HUES64 (cell line): Measurements from ENCODE around the gene OR8K5.
"Not testable (repeated sequence)": the region's sequence is repeated elsewhere in the genome, so short reads cannot be mapped to it uniquely, and the experiment has no call there.

Experiments
- H3K27ac ChIP-seq: 2 replicates; pipeline ENCODE4 v1.7.0; 2013; ENCODE audit warnings: low read depth, low read length, inconsistent platforms
- H3K27me3 ChIP-seq: 2 replicates; pipeline ENCODE4 v1.6.1; 2013; ENCODE audit warnings: mild to moderate bottlenecking, low read length; ENCODE audit not compliant: insufficient read depth
- H3K36me3 ChIP-seq: 2 replicates; pipeline ENCODE4 v1.6.1; 2013; ENCODE audit warnings: mild to moderate bottlenecking, low read length; ENCODE audit not compliant: insufficient read depth
- H3K4me1 ChIP-seq: 2 replicates; pipeline ENCODE4 v1.6.1; 2013; ENCODE audit warnings: mild to moderate bottlenecking, low read length, moderate library complexity; ENCODE audit not compliant: insufficient read depth
- H3K4me3 ChIP-seq: 2 replicates; pipeline ENCODE4 v1.5.1; 2013; ENCODE audit warnings: mild to moderate bottlenecking, low read length, moderate library complexity
- H3K9ac ChIP-seq: 2 replicates; pipeline ENCODE4 v1.6.1; 2013; ENCODE audit warnings: mild to moderate bottlenecking, low read depth, low read length
- H3K9me3 ChIP-seq: 2 replicates; pipeline ENCODE4 v1.6.1; 2013; ENCODE audit warnings: low read depth, low read length; ENCODE audit not compliant: insufficient read depth
- whole genome bisulfite sequencing: fragments of 150-250, 120-280 bp; methylation state at CpG from one replicate; pipeline ENCODE4 v1.1.7; 2013; ENCODE audit warnings: missing lambda C conversion rate; 5-methylcytosine and 5-hydroxymethylcytosine counted together

Gene OR8K5

GRCh38 chr11:56143681-56144080 lies 16.4 kb downstream of the OR8K5 start:
- 93% methylated on average over 29 of the region's 30 CpGs for WGBS
- H3K27ac ChIP-seq, H3K36me3 ChIP-seq, H3K27me3 ChIP-seq, H3K9me3 ChIP-seq, H3K4me3 ChIP-seq, H3K4me1 ChIP-seq, H3K9ac ChIP-seq: not testable (repeated sequence)

- no peaks in the 10 kb centered on the region for H3K27me3 ChIP-seq
- no peaks in the 10 kb centered on the region for H3K4me1 ChIP-seq
- H3K4me3 ChIP-seq = no peak within 1 kb of the TSS
- no peaks in the 10 kb centered on the region for H3K9me3 ChIP-seq
- H3K9ac ChIP-seq = no peak within 1 kb of the TSS
- H3K36me3 ChIP-seq = no peaks in the 10 kb centered on the region
- no peak within 1 kb of the TSS for H3K27ac ChIP-seq
Measured at GRCh38 chr11:56140151-56140661, 19.9 kb downstream of the OR8K5 start, which contains the start of gene OR8J3. Gene OR8J3 (minus strand): TSS chr11:56140201. CDS start chr11:56137718, 2,483 bp downstream.

- WGBS = 94% methylated on average over 5 of the region's 6 CpGs
- Histone ChIP-seq H3K4me1 (no peaks in the 10 kb centered on the region), H3K9ac (no peak within 1 kb of the TSS), H3K27ac (no peak within 1 kb of the TSS), H3K27me3 (no peaks in the 10 kb centered on the region), H3K9me3 (no peaks in the 10 kb centered on the region), H3K4me3 (no peak within 1 kb of the TSS), H3K36me3 (no peaks in the 10 kb centered on the region)
Measured at GRCh38 chr11:56122073-56122472, 38.0 kb downstream of the OR8K5 start, which contains the start of gene OR8H3. Gene OR8H3 (plus strand): TSS chr11:56122373. CDS start chr11:56122373, 0 bp downstream.
